Fibroblast of lung (primary cell): ENCODE measurements around the gene NOD1.
"Not testable (repeated sequence)": the region's sequence is repeated elsewhere in the genome, so short reads cannot be mapped to it uniquely, and the experiment has no call there.

Source experiments
- CTCF ChIP-seq, 2 donors: IDR thresholded peaks in 1 of 2; conservative IDR thresholded peaks in 1 of 2; 1 replicate in 1 of 2; 2 replicates in 1 of 2; pipeline ENCODE4 v1.5.1; 2011 to 2012; ENCODE audit warnings: low read length in 2 of 2, control low read depth in 1 of 2, inconsistent platforms in 1 of 2, low read depth in 1 of 2, mild to moderate bottlenecking in 1 of 2
- EZH2 ChIP-seq: IDR thresholded peaks from 2 replicates; pipeline ENCODE4 v1.5.1; 2012; ENCODE audit warnings: low read length, control low read depth, mild to moderate bottlenecking; ENCODE audit errors: missing control alignments

DNA sequence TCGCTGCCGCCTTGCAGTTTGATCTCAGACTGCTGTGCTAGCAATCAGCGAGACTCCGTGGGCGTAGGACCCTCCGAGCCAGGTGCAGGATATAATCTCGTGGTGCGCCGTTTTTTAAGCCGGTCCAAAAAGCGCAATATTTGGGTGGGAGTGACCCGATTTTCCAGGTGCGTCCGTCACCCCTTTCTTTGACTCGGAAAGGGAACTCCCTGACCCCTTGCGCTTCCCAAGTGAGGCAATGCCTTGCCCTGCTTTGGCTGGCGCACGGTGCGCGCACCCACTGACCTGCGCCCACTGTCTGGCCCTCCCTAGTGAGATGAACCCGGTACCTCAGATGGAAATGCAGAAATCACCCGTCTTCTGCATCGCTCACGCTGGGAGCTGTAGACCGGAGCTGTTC is 58.5 kb downstream of the NOD1 start:
- TF ChIP-seq CTCF (conservative IDR thresholded peaks at IDR 0.05 in 1 of 2, IDR thresholded peaks at IDR 0.05 in 1 of 2; ENCODE audit: low read depth in 1 of 2, low read length in 2 of 2); EZH2: not testable (repeated sequence)
